K562 (cell line): ENCODE data around the gene PPY. TPM values are rescaled to one million over a fixed set of nuclear protein-coding genes. Genes with fewer than 3 reads are reported as not detected.

ENCODE experiments used
- polyA plus RNA-seq, 8 experiments: library from polyadenylated mRNA; depleted of rRNA in 4 of 8; stranded (reverse) in 5 of 8; unstranded in 3 of 8; fragments of >200 nt; fragmentation: Nextera tagmentation in 2 of 8; fragmentation: Illumina TruSeq in 1 of 8; extraction: Ambion mirVana in 2 of 8; extraction: Trizol in 1 of 8; gene quantifications; 2 replicates each; pipeline versions ENCODE4 v1.2.1 to v1.2.3, GENCODE V29; 2011 to 2014; ENCODE audit warnings: inconsistent platforms in 1 of 8, missing spikeins in 1 of 8
- total RNA-seq, 7 experiments: library from RNA; depleted of rRNA in 6 of 7; stranded (reverse); fragments of >200 nt in 6 of 7; fragmentation: Illumina TruSeq in 2 of 7; extraction: Trizol in 2 of 7; gene quantifications; 2 replicates each; pipeline versions ENCODE4 v1.2.1 to v1.2.3, GENCODE V29; 2011 to 2021; ENCODE audit warnings: low replicate concordance in 1 of 7

The PPY gene
- total and polyA plus RNA-seq, 9 of the 15 experiments (the other 6 are each of a cell fraction or from before 2014, with no cell fraction given) = not detected

Other genes with a start within 250 kb of the PPY start
Only the 7 nearest of the 15 such genes appear.
- gene MPP3, start 109.3 kb downstream of the PPY start, total RNA-seq (2014; rRNA removed) = 6.0 and 10.4 TPM in 2 replicates
- gene MPP3, start 109.3 kb downstream of the PPY start, total RNA-seq (2014; rRNA removed; fragmentation: Illumina TruSeq; extraction: Trizol) = 3.1 TPM in 2 replicates
- gene MPP3, start 109.3 kb downstream of the PPY start, total RNA-seq (2015; rRNA removed; fragmentation: Illumina TruSeq; extraction: Trizol) = 2.2 and 2.9 TPM in 2 replicates
- gene MPP3, start 109.3 kb downstream of the PPY start, total RNA-seq (2021) = 5.1 and 5.9 TPM in 2 replicates
- 5.3 and 6.2 TPM in 2 replicates for gene MPP3, start 109.3 kb downstream of the PPY start, polyA plus RNA-seq (2011; rRNA removed)
- 4.1 and 4.5 TPM in 2 replicates for gene MPP3, start 109.3 kb downstream of the PPY start, polyA plus RNA-seq (2014; fragmentation: Illumina TruSeq; extraction: Trizol)
- gene MPP3, start 109.3 kb downstream of the PPY start, polyA plus RNA-seq (2014; fragmentation: Nextera tagmentation; extraction: Ambion mirVana) = 1 to 10 TPM in 1 of 2 experiments, under 1 TPM in 1; 0.41 to 1.1 TPM
- gene MPP3, start 109.3 kb downstream of the PPY start, polyA plus RNA-seq (2014; rRNA removed) = 5.3 and 5.4 TPM in 2 replicates
- not detected in 2 replicates for gene CD300LG, start 95.3 kb downstream of the PPY start, total RNA-seq (2014; rRNA removed)
- not detected in 2 replicates for gene CD300LG, start 95.3 kb downstream of the PPY start, total RNA-seq (2014; rRNA removed; fragmentation: Illumina TruSeq; extraction: Trizol)
- gene CD300LG, start 95.3 kb downstream of the PPY start, total RNA-seq (2015; rRNA removed; fragmentation: Illumina TruSeq; extraction: Trizol) = not detected in 2 replicates
- not detected in 2 replicates for gene CD300LG, start 95.3 kb downstream of the PPY start, total RNA-seq (2021)
- gene CD300LG, start 95.3 kb downstream of the PPY start, polyA plus RNA-seq (2011; rRNA removed) = not detected in 2 replicates
- gene CD300LG, start 95.3 kb downstream of the PPY start, polyA plus RNA-seq (2014; fragmentation: Illumina TruSeq; extraction: Trizol) = not detected in 2 replicates
- not detected for gene CD300LG, start 95.3 kb downstream of the PPY start, polyA plus RNA-seq (2014; fragmentation: Nextera tagmentation; extraction: Ambion mirVana)
- not detected in 2 replicates for gene CD300LG, start 95.3 kb downstream of the PPY start, polyA plus RNA-seq (2014; rRNA removed)
- gene MPP2, start 34.9 kb downstream of the PPY start, total RNA-seq (2014; rRNA removed) = 0.14 and 0.41 TPM in 2 replicates
- 0.35 and 0.44 TPM in 2 replicates for gene MPP2, start 34.9 kb downstream of the PPY start, total RNA-seq (2014; rRNA removed; fragmentation: Illumina TruSeq; extraction: Trizol)
- 0.26 and 0.33 TPM in 2 replicates for gene MPP2, start 34.9 kb downstream of the PPY start, total RNA-seq (2015; rRNA removed; fragmentation: Illumina TruSeq; extraction: Trizol)
- 0.45 and 0.53 TPM in 2 replicates for gene MPP2, start 34.9 kb downstream of the PPY start, total RNA-seq (2021)
- 1.0 and 1.2 TPM in 2 replicates for gene MPP2, start 34.9 kb downstream of the PPY start, polyA plus RNA-seq (2011; rRNA removed)
- 0.24 and 0.28 TPM in 2 replicates for gene MPP2, start 34.9 kb downstream of the PPY start, polyA plus RNA-seq (2014; fragmentation: Illumina TruSeq; extraction: Trizol)
- gene MPP2, start 34.9 kb downstream of the PPY start, polyA plus RNA-seq (2014; fragmentation: Nextera tagmentation; extraction: Ambion mirVana) = under 1 TPM; 0.04 TPM
- gene MPP2, start 34.9 kb downstream of the PPY start, polyA plus RNA-seq (2014; rRNA removed) = 0.12 and 0.39 TPM in 2 replicates
- not detected in 2 replicates for gene PYY, start 11.5 kb upstream of the PPY start, total RNA-seq (2014; rRNA removed)
- not detected in 2 replicates for gene PYY, start 11.5 kb upstream of the PPY start, total RNA-seq (2014; rRNA removed; fragmentation: Illumina TruSeq; extraction: Trizol)
- not detected in 2 replicates for gene PYY, start 11.5 kb upstream of the PPY start, total RNA-seq (2015; rRNA removed; fragmentation: Illumina TruSeq; extraction: Trizol)
- gene PYY, start 11.5 kb upstream of the PPY start, total RNA-seq (2021) = not detected in 2 replicates
- 0.09 TPM in 1 of 2 replicates, not detected in the other for gene PYY, start 11.5 kb upstream of the PPY start, polyA plus RNA-seq (2011; rRNA removed)
- not detected in 2 replicates for gene PYY, start 11.5 kb upstream of the PPY start, polyA plus RNA-seq (2014; fragmentation: Illumina TruSeq; extraction: Trizol)
- gene PYY, start 11.5 kb upstream of the PPY start, polyA plus RNA-seq (2014; fragmentation: Nextera tagmentation; extraction: Ambion mirVana) = not detected
- not detected in 2 replicates for gene PYY, start 11.5 kb upstream of the PPY start, polyA plus RNA-seq (2014; rRNA removed)
- not detected in 2 replicates for gene NAGS, start 62.1 kb upstream of the PPY start, total RNA-seq (2014; rRNA removed)
- not detected in 2 replicates for gene NAGS, start 62.1 kb upstream of the PPY start, total RNA-seq (2014; rRNA removed; fragmentation: Illumina TruSeq; extraction: Trizol)
- gene NAGS, start 62.1 kb upstream of the PPY start, total RNA-seq (2015; rRNA removed; fragmentation: Illumina TruSeq; extraction: Trizol) = not detected in 2 replicates
- gene NAGS, start 62.1 kb upstream of the PPY start, total RNA-seq (2021) = not detected in 2 replicates
- gene NAGS, start 62.1 kb upstream of the PPY start, polyA plus RNA-seq (2011; rRNA removed) = 0.03 TPM in 1 of 2 replicates, not detected in the other
- 0.10 TPM in 1 of 2 replicates, not detected in the other for gene NAGS, start 62.1 kb upstream of the PPY start, polyA plus RNA-seq (2014; fragmentation: Illumina TruSeq; extraction: Trizol)
- gene NAGS, start 62.1 kb upstream of the PPY start, polyA plus RNA-seq (2014; fragmentation: Nextera tagmentation; extraction: Ambion mirVana) = not detected
- gene NAGS, start 62.1 kb upstream of the PPY start, polyA plus RNA-seq (2014; rRNA removed) = 0.28 TPM in 1 of 2 replicates, not detected in the other
- gene TMEM101, start 72.5 kb upstream of the PPY start, total RNA-seq (2014; rRNA removed) = 42.8 and 45.1 TPM in 2 replicates
- 17.8 and 22.4 TPM in 2 replicates for gene TMEM101, start 72.5 kb upstream of the PPY start, total RNA-seq (2014; rRNA removed; fragmentation: Illumina TruSeq; extraction: Trizol)
- 27.2 and 30.8 TPM in 2 replicates for gene TMEM101, start 72.5 kb upstream of the PPY start, total RNA-seq (2015; rRNA removed; fragmentation: Illumina TruSeq; extraction: Trizol)
- 35.6 and 37.8 TPM in 2 replicates for gene TMEM101, start 72.5 kb upstream of the PPY start, total RNA-seq (2021)
- gene TMEM101, start 72.5 kb upstream of the PPY start, polyA plus RNA-seq (2011; rRNA removed) = 35.4 and 49.7 TPM in 2 replicates
- 21.2 and 31.4 TPM in 2 replicates for gene TMEM101, start 72.5 kb upstream of the PPY start, polyA plus RNA-seq (2014; fragmentation: Illumina TruSeq; extraction: Trizol)
- gene TMEM101, start 72.5 kb upstream of the PPY start, polyA plus RNA-seq (2014; fragmentation: Nextera tagmentation; extraction: Ambion mirVana) = 100 to 1,000 TPM in 1 of 2 experiments, 10 to 100 TPM in 1; 79.4 to 110 TPM
- 50.9 and 55.7 TPM in 2 replicates for gene TMEM101, start 72.5 kb upstream of the PPY start, polyA plus RNA-seq (2014; rRNA removed)
- gene LSM12, start 124.2 kb upstream of the PPY start, total RNA-seq (2014; rRNA removed) = 53.0 and 71.1 TPM in 2 replicates
- gene LSM12, start 124.2 kb upstream of the PPY start, total RNA-seq (2014; rRNA removed; fragmentation: Illumina TruSeq; extraction: Trizol) = 78.4 and 82.8 TPM in 2 replicates
- gene LSM12, start 124.2 kb upstream of the PPY start, total RNA-seq (2015; rRNA removed; fragmentation: Illumina TruSeq; extraction: Trizol) = 95.0 and 102 TPM in 2 replicates
- gene LSM12, start 124.2 kb upstream of the PPY start, total RNA-seq (2021) = 104 and 108 TPM in 2 replicates
- 66.3 and 82.2 TPM in 2 replicates for gene LSM12, start 124.2 kb upstream of the PPY start, polyA plus RNA-seq (2011; rRNA removed)
- gene LSM12, start 124.2 kb upstream of the PPY start, polyA plus RNA-seq (2014; fragmentation: Illumina TruSeq; extraction: Trizol) = 98.5 and 124 TPM in 2 replicates
- gene LSM12, start 124.2 kb upstream of the PPY start, polyA plus RNA-seq (2014; fragmentation: Nextera tagmentation; extraction: Ambion mirVana) = 100 to 1,000 TPM in 1 of 2 experiments, 10 to 100 TPM in 1; 89.3 to 258 TPM
- gene LSM12, start 124.2 kb upstream of the PPY start, polyA plus RNA-seq (2014; rRNA removed) = 70.0 and 80.9 TPM in 2 replicates